Brain pericyte (primary cell): Measurements from ENCODE around the gene KRT83.
"Not testable (repeated sequence)": the region's sequence is repeated elsewhere in the genome, so short reads cannot be mapped to it uniquely, and the experiment has no call there.

Experiments used
- DNase-seq: peaks from one replicate; pipeline ENCODE4 v3.0.0-alpha.2; 2012; ENCODE audit warnings: low read depth, low spot score

Gene KRT83

GRCh38 chr12:52353766-52354165 lies 32.6 kb upstream of the KRT83 start:
- DNase-seq: no peak

- no peak for DNase-seq
Observed at GRCh38 chr12:52352951-52353350, 31.8 kb upstream of the KRT83 start.

GRCh38 chr12:52351196-52352059 lies 30.2 kb upstream of the KRT83 start:
- DNase-seq: no peak

- no peak for DNase-seq
Observed at GRCh38 chr12:52350786-52351185, 29.6 kb upstream of the KRT83 start.

GRCh38 chr12:52350021-52350620 lies 28.9 kb upstream of the KRT83 start:
- DNase-seq: no peak

- DNase-seq: no peak
Observed at GRCh38 chr12:52349196-52349595, 28.0 kb upstream of the KRT83 start.

- DNase-seq: no peak
Observed at GRCh38 chr12:52347551-52348510, 26.6 kb upstream of the KRT83 start.

- DNase-seq: no peak
Observed at GRCh38 chr12:52347016-52347415, 25.8 kb upstream of the KRT83 start.

- DNase-seq: no peak
Observed at GRCh38 chr12:52346593-52346992, 25.4 kb upstream of the KRT83 start.

GRCh38 chr12:52345041-52345440 lies 23.8 kb upstream of the KRT83 start:
- DNase-seq: not testable (repeated sequence)

- DNase-seq: no peak
Observed at GRCh38 chr12:52344111-52344510, 22.9 kb upstream of the KRT83 start.

- DNase-seq: no peak
Observed at GRCh38 chr12:52343550-52343949, 22.4 kb upstream of the KRT83 start.

GRCh38 chr12:52342781-52343490 lies 21.7 kb upstream of the KRT83 start:
- no peak for DNase-seq

GRCh38 chr12:52341066-52341580 lies 19.9 kb upstream of the KRT83 start:
- no peak for DNase-seq

- no peak for DNase-seq
Observed at GRCh38 chr12:52338241-52338960, 17.2 kb upstream of the KRT83 start.

- DNase-seq: no peak
Observed at GRCh38 chr12:52337054-52337453, 15.9 kb upstream of the KRT83 start.

- DNase-seq: no peak
Observed at GRCh38 chr12:52336641-52337040, 15.4 kb upstream of the KRT83 start.

GRCh38 chr12:52335598-52336262 lies 14.5 kb upstream of the KRT83 start:
- no peak for DNase-seq

GRCh38 chr12:52334185-52334584 lies 13.0 kb upstream of the KRT83 start:
- DNase-seq: no peak

- no peak for DNase-seq
Observed at GRCh38 chr12:52333321-52333720, 12.1 kb upstream of the KRT83 start.
